GM12891 (cell line): ENCODE measurements around the gene OSBPL5.

ENCODE experiments used
- POLR2A ChIP-seq: IDR thresholded peaks from 2 replicates; pipeline ENCODE4 v1.6.1; 2011; ENCODE audit warnings: low read depth, low read length, control low read depth
- POLR2AphosphoS5 ChIP-seq: IDR thresholded peaks from 2 replicates; pipeline ENCODE4 v1.6.1; 2011; ENCODE audit warnings: low read depth, low read length, control low read depth
- TAF1 ChIP-seq: IDR thresholded peaks from 2 replicates; pipeline ENCODE4 v1.6.1; 2011; ENCODE audit warnings: low read depth, low read length, control low read depth

DNA sequence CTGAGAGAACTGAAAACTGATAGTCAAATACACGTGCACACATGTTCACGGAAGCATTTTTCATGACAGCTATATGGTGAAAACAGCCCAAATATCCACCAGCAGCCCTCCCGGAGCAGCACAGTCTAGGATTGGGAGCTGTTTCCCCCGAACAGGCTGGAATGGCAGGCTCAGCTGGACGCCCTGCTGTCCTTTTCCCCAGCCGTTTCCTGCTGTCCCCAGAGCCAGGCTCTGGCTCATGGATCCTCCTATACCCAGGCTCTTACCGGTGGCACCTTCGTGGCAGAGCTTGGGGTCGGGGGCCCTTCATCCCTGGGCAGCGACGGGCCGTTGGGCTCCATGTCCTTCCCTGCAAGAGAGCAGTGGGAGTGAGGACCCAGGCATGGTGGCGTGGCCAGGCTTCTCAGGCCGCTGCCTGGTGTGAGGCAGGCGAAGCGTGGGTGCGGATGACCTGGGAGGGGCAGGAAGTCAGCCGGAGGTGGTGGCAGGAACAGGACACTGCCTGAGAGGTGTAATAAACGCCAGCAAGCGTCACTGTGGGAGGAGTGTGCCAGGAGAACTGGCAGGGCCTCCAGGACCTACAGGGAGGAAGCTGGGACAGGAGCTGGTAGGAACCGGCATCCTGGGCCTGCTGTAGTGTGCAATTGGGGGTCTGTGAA, 38.8 kb downstream of the OSBPL5 start:
- TF ChIP-seq POLR2AphosphoS5 (no peak), POLR2A (no peak), TAF1 (no peak)
